Activated CD8-positive, alpha-beta T cell treated with anti-CD3 and anti-CD28 coated beads for 36 hours (primary cell): ENCODE measurements around the gene MAST4. TPM values are rescaled to one million over a fixed set of nuclear protein-coding genes. Genes with fewer than 3 reads are reported as not detected.

ENCODE experiments used
- ATAC-seq: fragments of 200-7000 bp; cut with Tn5 transposase; one replicate; pipeline ENCODE4 v1.10.0; 2021; ENCODE audit warnings: mild to moderate bottlenecking, moderate library complexity
- CTCF ChIA-PET: fragments of 350-600 bp; sonication (Branson Sonifier 250); formaldehyde crosslinking; loops from one replicate; lab custom pipeline; 2021; ENCODE audit warnings: antibody characterized with exemption; lab: Charles Lee
- POLR2A ChIA-PET: fragments of 350-600 bp; sonication (Branson Sonifier 250); formaldehyde crosslinking; loops from one replicate; lab custom pipeline; 2021; ENCODE audit warnings: antibody characterized with exemption; lab: Charles Lee
- DNase-seq: peaks from one replicate; pipeline ENCODE4 v3.0.0-alpha.2; 2020
- H3K27ac Mint-ChIP-seq: one replicate; pipeline ENCODE4 v1.8.0; 2021; ENCODE audit warnings: mild to moderate bottlenecking, mixed read lengths
- H3K27me3 Mint-ChIP-seq: one replicate; pipeline ENCODE4 v1.8.0; 2021; ENCODE audit warnings: mixed read lengths
- H3K36me3 Mint-ChIP-seq: one replicate; pipeline ENCODE4 v1.8.0; 2021; ENCODE audit warnings: low read depth, mixed read lengths
- H3K4me1 Mint-ChIP-seq: one replicate; pipeline ENCODE4 v1.8.0; 2021; ENCODE audit warnings: low read depth, mixed read lengths
- H3K4me3 Mint-ChIP-seq: one replicate; pipeline ENCODE4 v1.8.0; 2021; ENCODE audit warnings: mild to moderate bottlenecking, moderate library complexity, mixed read lengths
- H3K9me3 Mint-ChIP-seq: one replicate; pipeline ENCODE4 v1.8.0; 2021; ENCODE audit warnings: mixed read lengths
- CTCF ChIP-seq: fragments of 200-600 bp; IDR thresholded peaks from one replicate; pipeline ENCODE4 v1.8.0; 2022; ENCODE audit warnings: antibody characterized with exemption, mild to moderate bottlenecking
- intact Hi-C: fragments of 100-400 bp; cut with micrococcal nuclease; formaldehyde crosslinking; loops from one replicate; pipeline ENCODE4 v1.10.0; 2022
- total RNA-seq, 2 experiments: library from RNA; stranded (reverse); gene quantifications; one replicate each; pipeline ENCODE4 v1.2.3, GENCODE V29; 2021

The MAST4 gene
- total RNA-seq, 2 experiments from 2014 or later, result 7.6 to 10.0 TPM

DNA sequence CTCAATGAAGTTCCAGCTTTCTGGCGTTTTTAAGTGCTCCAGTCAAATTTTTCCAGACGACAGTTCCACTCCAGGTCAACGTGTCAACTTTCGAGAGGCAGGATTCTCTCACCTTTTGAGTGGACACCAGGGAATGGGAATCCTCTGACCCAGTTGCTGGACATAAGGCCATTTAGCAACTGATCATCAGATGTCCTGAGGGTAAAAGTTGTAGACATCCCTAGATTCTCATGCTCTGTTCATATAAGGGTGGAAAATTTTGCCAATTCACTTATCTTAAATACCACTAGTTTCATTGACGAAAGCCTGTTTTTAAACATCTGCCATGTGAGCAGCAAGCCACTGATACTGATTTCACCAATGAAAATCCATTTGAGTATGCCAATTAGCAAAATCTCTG lies 275.5 kb downstream of the MAST4 start:
- Mint-ChIP-seq H3K4me3 (no peak overlapping the region), H3K27ac (no peak overlapping the region), H3K27me3 (peaks cover 1% of the 10 kb centered on the region), H3K9me3 (no peaks in the 10 kb centered on the region), H3K4me1 (no peaks in the 10 kb centered on the region), H3K36me3 (no peaks in the 10 kb centered on the region)
- no peak for TF ChIP-seq CTCF
- DNase-seq (no peak), ATAC-seq (no peak)
- POLR2A ChIA-PET, result no interaction called here
- intact Hi-C loops, result no loop called here
- CTCF ChIA-PET, result interaction anchor here (1.1 to 3.0 kb wide), 2 partner anchors 57 to 565 kb away, joined by 3 to 18 read pairs; no protein-coding TSS in a partner anchor

- CTCF ChIA-PET, result interaction anchor here (1.9 to 3.0 kb wide), 2 partner anchors 8 to 58 kb away, joined by 9 to 18 read pairs; no protein-coding TSS in a partner anchor
- intact Hi-C loops, result no loop called here
- POLR2A ChIA-PET, result interaction anchor here (1.1 kb wide), 1 partner anchor 14 kb away, joined by 5 read pairs; no protein-coding TSS in a partner anchor
- Mint-ChIP-seq H3K4me1 (no peaks in the 10 kb centered on the region), H3K27me3 (peaks cover 1% of the 10 kb centered on the region), H3K4me3 (no peak overlapping the region), H3K9me3 (no peaks in the 10 kb centered on the region), H3K27ac (no peak overlapping the region), H3K36me3 (no peaks in the 10 kb centered on the region)
- no peak for DNase-seq
- TF ChIP-seq CTCF, result no peak
- ATAC-seq, result no peak
Observed at GRCh38 chr5:66872736-66873331, 276.6 kb downstream of the MAST4 start.

GRCh38 chr5:66874004-66874403 lies 277.8 kb downstream of the MAST4 start:
- ChIA-PET POLR2A (no interaction called here), CTCF (interaction anchor here (1.1 to 3.0 kb wide), 3 partner anchors 9 to 59 kb away, joined by 4 to 18 read pairs (median 9); no protein-coding TSS in a partner anchor)
- intact Hi-C loops, result no loop called here
- TF ChIP-seq CTCF, result no peak
- Mint-ChIP-seq H3K27me3 (peaks cover 1% of the 10 kb centered on the region), H3K9me3 (no peaks in the 10 kb centered on the region), H3K36me3 (no peaks in the 10 kb centered on the region), H3K4me3 (no peak overlapping the region), H3K4me1 (peaks cover 1% of the 10 kb centered on the region), H3K27ac (no peak overlapping the region)
- ATAC-seq (no peak), DNase-seq (no peak)

GRCh38 chr5:66875315-66875714 lies 279.1 kb downstream of the MAST4 start:
- H3K4me1 Mint-ChIP-seq, result peaks cover 1% of the 10 kb centered on the region
- intact Hi-C loops, result no loop called here
- ChIA-PET POLR2A (interaction anchor here (1.4 kb wide), 1 partner anchor 39 kb away, joined by 3 read pairs; no protein-coding TSS in a partner anchor), CTCF (no interaction called here)
- TF ChIP-seq CTCF, result no peak
- DNase-seq, result no peak
- no peak for ATAC-seq
- no peaks in the 10 kb centered on the region for H3K9me3 Mint-ChIP-seq
- H3K27me3 Mint-ChIP-seq, result peaks cover 1% of the 10 kb centered on the region
- H3K36me3 Mint-ChIP-seq, result no peaks in the 10 kb centered on the region
- H3K4me3 Mint-ChIP-seq, result no peak overlapping the region
- no peak overlapping the region for H3K27ac Mint-ChIP-seq

DNA sequence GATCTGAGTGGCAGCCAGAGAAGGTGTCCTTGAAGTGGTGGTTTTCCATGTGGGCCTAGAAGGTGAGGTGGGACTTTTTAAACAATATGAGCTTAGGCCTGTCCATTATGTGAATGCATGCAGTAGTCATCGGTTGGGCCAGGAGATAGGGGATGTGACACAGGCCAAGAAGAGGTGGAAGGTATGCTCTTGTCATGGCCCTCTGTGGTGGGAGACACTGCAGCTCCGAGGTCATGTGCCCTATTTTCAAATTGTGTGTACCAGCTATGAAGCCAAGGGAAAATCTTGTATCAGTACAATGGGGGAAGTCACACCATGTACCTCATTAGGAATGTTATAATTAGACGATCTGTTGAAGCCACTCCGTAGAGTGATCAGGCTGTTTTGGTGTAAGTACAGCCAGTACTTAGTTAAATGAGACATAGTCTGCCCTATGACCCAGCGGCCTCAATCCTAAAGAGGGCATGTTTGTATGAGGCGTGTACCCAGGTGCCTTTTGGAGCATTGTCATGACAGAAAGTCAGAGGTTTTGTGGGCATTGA lies 280.1 kb downstream of the MAST4 start:
- H3K36me3 Mint-ChIP-seq, result no peaks in the 10 kb centered on the region
- ChIA-PET POLR2A (no interaction called here), CTCF (no interaction called here)
- ATAC-seq (no peak), DNase-seq (no peak)
- peaks cover 1% of the 10 kb centered on the region for H3K4me1 Mint-ChIP-seq
- intact Hi-C loops, result no loop called here
- no peak overlapping the region for H3K27ac Mint-ChIP-seq
- no peak for TF ChIP-seq CTCF
- peaks cover 1% of the 10 kb centered on the region for H3K27me3 Mint-ChIP-seq
- no peak overlapping the region for H3K4me3 Mint-ChIP-seq
- no peaks in the 10 kb centered on the region for H3K9me3 Mint-ChIP-seq
